Measurements from ENCODE around the gene BNIP5. TPM values are rescaled to one million over a fixed set of nuclear protein-coding genes. Genes with fewer than 3 reads are reported as not detected.
A peak's percentile ranks its signal among the peaks of the same experiment; 100 is the strongest.

Gene BNIP5
- polyA plus RNA-seq, 10 donors: 0.04 to 0.24 (median 0.11) TPM

DNA sequence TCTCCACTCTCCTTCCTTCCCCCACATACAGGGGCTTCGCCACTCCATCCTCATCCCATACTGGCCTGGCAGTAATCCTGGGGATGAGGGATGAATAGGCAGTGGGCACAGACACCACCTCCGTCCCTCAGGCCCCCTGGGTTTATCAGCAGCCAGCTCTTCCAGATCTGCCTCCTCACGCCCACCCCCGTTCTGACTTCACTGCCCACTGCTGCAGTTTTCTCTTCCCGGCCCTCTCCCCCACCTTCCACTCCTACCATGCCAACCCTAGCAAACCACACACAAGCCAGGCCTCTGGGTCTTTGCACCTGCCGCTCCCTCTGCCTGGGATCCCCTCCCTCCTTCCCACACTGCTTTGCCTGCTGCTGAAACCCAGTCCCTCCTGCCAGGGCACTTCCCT is 44.5 kb downstream of the BNIP5 start:
- no peak for DNase-seq

DNA sequence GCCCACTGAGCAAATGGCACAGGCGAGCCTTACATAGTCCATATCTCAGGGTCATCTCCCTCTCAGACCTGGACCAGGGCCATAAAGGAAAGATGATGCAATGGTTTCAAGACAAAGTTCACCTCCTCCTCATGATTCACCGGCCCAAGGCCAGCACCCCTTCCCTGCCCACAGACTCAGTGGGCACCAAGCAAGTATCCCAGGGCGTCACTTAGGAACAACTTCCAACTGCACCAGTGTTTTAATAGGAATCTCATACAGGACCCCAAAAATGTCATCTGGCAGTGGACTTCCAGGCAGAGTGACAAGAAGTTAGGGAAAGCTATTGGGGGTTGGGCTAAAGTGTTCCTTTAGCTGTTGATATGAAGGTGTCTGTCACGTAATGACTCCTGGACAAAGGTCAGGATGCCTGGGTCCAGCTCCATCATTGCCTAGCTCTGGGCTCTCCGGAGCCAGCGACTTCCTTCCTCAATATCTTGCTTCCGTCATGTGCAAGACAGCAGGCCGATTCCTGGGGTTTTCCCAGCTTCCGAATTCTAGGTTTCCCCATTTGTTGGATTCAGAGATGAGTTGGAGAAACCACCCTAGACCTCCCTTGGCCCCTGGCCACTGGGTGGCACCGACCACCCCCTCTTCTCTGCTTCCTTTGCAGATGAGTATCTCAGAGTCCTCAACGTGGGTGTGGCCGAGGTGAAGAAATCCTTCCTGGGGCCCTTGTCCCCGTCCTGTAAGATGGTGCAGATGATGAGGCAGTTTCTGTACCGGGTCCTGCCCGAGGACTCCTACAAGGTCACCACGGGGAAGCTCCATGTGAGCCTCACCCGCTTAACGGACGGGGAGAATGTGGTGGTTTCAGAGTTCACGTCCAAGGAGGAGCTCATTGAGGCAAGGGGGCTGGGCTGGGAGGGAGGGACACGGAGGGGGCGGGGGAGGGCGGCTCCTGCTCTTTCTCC is 45.7 kb downstream of the BNIP5 start:
- no peak for DNase-seq

DNA sequence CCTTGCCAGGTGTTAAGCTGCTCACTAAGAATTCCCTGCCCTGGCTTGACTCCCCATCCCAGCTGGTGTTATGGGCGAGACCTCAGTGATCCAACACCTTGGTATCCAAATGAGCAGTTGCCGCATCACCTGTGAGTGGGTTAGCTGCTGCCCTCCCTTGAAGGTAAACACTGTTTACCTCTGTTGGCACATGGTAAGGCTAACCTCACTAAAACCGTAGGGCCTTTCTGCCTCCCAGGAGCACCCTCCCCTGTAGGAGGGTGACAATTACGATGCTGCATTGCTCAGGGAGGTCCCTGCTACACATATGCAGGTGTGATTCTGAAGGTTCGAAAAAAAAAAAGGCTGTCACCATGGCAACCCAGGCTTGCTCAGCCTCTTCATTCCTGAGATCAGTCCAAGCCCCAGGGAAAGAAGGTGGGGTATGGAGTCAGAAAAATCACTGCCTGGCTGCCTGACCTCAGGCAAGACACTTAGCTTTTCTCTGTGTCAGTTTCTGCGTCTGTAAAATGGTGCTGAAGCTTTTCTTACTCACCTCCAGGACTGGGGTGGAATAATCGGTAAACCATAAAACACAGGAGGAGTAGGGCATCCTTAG is 47.3 kb downstream of the BNIP5 start:
- no peak for DNase-seq

DNA sequence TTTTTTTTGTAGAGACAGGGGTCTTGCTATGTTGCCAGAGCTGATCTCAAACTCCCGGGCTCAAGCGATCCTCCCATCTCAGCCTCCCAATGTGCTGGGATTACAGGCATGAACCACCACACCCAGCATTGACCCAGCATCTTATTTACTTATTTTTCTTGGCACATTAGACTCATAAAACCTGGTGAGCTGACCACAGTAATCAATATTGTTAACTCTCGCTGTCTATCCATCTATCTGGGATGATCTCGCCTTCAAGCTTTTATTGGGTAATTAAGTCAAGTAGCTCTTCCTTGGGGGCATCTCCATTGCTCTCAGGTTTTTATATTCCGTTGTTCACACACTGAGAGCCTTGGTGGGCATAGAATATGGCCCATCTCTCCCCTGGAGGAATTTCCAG is 49.8 kb downstream of the BNIP5 start:
- no peak for DNase-seq

DNA sequence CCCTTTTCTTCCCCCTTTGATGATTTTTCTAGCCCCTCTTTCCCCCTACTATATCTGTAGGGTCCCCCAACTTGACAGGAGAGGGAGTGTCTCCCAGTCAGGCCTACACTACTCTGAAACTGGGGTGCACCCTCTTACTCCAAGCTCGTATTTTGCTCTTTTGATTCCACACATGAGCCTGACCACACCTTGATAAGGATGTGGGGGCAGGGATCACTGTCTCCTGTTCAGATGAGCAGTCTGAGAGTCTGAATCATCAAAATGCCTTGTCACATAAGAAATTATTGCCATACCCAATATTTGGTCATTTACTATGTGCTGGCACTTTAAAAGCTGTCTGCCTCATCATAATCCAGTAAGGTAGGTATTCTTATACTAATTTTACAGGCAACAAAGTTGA is 50.9 kb downstream of the BNIP5 start:
- no peak for DNase-seq

DNA sequence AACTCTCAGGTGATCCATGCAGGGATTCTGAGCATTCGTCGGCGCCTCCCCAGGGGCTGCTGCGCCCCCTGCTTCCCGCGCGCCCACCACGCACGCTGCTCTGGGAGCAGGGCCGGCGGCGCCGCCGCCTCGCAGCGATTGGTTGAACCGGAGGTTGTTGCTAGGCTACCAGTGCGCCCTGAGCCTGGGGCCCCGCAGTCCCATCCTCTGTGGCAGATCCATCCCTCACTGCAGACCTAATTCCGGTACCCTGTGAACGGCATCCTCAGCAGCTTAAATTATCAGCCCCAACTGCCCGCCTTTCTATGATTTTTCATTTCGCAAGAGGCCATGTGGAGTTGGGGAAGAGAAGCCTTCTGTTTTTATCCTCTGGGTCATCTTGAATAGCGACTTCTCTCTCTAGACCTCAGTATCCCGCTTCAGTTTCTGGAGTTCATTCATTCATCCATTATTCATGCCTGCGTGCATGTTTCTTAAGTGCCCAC is 51.5 kb downstream of the BNIP5 start:
- DNase-seq: no peak

DNA sequence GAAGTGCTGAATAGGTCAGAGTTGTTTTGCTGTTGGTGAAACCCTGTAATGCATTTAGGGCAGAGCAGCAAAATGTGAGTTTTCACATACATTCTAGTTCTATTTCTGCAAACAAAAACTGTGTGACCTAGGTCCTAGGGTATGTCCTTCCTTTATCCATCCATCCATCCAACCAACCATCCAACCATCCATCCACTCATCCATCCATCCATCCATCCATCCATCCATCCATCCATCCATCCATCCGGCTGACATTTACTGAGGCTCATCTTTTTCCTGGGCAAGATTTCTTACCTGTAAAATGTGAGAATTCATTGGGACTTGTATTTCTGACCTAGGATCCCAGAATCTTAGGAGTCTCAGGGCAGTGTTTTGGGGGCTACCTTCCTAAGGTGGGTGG is 52.3 kb downstream of the BNIP5 start:
- DNase-seq: no peak

DNA sequence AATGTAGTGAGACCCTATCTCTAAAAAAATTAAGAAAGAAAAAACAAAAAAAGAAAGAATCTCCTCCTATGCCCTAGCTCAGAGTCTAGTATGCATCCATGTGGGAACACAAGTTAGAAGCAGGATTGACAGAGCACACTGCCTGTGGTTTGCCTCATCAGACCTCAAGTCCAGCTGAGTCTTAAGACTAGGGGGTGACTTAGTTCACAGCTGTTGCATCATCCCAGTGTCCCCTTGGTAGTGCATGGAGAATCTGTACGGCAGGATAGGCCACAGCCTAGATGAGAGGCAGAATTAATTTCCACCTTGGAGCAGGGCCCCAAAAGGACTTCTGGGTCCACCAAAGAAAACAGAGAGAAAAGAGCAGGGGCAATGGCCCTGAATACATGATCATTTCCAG is 53.1 kb downstream of the BNIP5 start:
- DNase-seq: no peak

DNA sequence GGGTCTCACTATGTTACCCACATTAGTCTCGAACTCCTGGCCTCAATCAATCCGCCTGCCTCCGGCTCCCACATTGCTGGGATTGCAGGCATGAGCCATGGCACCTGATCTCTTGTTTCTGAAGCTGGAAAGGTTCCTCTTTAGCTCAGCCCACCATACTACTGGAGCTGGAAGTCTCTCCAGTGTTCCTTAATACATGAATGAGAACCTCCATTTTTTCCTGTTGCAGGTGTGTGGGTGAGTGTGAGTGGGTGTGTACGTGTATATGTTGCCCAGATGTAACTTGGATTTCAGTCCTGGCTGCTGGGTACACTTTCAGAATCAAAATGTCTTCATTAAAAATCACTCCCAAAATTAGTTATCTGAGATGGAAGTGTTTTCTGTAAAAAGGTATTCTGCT is 55.7 kb downstream of the BNIP5 start:
- no peak for DNase-seq

DNA sequence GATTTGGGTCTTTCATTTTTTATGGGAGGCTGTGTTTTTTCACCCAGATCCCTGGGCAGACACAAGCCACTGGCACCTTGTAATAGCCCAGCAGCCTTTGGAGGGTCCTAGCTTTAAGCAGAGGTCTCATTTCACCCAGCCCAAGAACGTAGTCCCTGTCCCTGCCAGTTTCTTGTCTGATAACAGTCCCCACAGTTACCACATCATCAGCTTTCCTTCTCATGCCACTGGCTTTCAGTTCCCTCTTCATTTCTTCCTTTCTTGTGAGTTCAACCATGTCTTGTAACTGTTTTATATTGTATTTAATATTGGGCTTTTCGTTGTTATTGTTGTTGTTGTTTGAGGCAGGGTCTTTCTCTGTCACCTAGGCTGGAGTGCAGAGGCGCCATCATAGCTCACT is 56.2 kb downstream of the BNIP5 start:
- DNase-seq: no peak

DNA sequence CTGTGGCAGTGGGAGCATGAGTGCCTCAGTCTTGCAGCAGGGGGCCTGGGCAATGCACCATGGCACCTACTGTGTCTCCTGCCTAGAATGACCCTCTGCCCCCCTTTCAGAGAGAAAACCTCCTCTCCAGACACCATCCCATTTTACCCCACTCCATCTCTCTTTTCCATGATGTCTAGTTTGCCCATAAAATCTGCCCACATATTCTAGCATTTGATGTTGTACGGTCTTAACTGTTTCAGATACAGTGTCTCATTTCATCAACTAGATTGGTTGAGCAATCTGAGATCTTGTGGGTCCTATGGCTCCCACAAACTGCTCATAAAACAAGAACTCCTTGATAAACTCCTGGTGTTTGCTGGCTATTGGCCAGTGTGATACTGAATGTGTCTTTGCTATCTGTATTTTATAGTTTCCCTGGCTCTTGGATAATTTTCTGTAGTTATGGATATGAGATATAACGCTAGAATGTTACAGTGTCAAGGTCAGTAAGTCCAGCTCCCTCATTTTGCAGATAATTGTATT is 58.7 kb downstream of the BNIP5 start:
- no peak for DNase-seq

DNA sequence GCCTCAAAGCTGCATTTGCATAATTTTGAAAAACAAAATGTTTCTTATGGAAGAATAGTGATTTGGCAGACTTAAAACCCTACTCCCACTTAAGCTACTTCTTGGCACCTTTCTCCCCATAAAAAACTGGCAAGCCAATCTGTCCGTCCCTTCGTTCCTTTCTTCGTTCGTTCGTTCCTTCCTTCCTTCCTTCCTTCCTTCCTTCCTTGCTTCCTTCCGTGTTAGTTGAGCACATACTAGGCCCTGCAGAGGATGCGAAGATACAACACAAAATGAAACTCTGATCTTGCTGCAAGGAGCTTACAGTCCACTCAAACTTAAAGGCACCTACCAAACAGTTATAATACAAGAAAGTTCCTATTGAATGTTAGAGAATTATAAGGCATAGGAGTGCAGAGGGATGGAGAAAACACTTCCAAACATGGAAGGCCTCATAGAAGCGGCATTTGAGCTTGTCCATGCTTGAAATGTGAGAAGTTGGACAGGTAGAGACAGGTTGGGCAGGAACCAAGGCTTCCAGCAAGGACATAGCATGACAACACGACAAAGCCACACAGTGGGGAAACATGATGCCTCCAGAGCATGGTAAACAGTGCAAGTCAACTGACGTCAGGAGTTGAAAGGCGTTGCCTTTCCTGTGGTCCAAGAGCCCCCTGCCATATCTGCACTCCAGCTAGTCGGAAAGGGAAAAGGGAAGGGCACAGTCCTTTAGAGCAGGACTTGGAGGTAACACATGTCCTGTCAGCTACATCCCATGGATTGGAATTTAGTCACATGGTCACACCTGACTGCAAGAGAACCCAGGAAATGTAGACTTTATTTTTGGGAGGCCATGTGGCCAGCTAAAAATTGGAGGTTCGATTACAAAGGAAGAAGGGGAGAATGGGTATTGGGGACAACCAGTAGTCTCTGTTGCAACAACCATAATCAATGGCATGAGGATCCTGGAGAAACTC is 59.8 kb downstream of the BNIP5 start:
- no peak for DNase-seq

DNA sequence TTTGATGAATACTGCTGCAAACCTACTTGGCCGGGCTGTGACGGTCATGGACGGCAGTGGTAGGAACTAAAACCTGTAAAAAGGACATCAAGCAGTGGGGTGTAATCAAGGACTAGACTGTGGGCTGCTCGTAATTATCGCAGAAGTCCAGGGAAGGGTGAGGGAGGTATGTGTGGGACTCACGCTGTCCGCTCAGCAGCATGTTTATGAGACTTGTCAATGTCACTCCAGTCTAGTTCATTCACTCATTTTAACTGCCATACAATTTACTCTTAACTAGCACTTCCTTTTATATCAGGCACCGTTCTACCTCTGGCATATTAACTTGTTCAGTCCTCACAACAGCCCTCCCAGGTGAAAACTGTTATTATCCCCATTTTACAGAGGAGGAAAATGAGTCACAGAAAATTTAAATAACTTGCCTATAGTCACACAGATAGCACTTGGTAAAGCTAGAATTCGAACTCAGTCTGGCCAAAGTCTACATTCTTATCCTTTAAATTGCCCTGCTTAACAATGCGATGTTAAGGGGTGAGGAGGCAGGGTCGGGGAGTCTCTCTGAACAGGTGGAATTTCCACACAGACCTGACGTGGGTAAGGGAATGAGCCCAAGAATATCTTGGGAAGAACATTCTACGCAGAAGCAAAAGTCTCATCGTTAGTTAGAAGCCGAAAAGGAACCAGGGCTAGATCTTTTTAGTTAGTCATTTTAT is 62.7 kb downstream of the BNIP5 start:
- no peak for DNase-seq

DNA sequence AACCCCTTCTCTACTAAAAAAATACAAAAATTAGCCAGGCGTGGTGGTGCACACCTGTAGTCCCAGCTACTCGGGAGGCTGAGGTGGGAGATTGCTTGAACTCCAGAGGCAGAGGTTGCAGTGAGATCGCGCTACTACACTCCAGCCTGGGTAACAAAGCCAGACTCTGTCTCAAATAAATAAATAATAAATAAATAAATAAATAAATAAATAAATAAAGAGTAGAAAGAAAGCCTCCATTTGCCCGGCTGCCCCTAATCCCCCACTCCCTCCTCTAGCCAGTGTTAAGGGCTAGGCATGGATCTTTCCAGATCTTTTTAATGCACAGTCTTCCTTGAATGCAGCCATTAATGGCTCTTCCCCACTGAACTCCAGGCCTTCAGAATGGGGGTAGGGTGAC is 63.6 kb downstream of the BNIP5 start:
- DNase-seq: no peak

DNA sequence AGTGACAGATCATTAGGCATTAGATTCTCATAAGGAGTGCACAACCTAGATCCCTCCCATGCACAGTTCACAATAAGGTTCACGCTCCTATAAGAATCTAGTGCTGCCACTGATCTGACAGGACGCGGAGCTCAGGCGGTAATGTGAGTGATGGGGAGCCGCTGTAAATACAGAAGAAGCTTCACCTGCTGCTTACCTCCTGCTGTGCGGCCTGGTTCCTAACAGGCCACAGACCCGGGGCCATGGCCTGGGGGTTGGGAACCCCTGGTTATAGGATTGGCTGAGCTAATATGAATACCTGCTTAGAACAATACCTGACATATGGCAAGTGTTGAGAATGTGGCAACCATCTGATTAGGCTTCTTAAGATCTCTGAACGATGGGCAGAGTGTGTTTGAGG is 64.5 kb downstream of the BNIP5 start:
- no peak for DNase-seq

DNA sequence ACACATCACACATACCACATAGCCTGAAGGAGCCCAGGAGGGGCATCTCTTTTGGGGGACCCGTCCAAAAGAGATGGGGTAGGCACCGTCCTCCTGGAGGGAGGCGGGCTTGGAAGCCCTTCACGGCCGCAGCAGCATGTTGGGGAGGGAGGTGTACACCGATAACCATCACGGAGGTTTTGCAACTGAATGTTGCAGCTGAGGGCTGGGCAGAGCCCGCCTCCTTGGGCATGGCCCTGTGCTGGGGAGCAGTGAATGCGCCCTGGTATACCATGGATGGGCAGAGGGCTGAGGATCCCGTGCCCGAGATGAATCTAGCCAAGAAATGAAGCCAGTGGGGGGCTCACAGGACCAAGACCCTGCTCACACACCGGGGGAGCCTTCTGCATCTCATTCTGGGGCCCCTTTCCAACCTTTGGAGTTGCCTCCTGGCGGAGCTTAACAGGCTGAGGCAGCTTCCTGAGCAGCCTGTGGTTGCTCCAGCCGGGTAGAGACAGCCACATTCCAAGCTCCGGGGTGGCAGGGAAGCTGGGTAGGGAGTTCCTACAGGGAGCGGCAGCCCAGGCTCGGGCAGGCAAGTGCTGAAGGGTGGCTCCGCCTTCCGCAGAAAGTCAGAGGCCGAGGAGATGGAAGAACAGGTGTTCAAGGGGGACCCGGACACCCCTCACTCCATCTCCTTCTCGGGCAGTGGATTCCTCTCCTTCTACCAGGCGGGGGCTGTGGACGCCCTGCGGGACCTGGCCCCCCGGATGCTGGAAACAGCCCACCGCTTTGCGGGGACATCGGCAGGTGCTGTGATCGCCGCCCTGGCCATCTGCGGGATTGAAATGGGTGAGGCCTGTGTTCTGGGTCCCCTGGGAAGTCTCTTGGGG is 66.6 kb downstream of the BNIP5 start, which contains the start of gene PNPLA1:
Gene PNPLA1 (plus strand): TSS at position 227 of the 872 bp plus-strand sequence. CDS start 400 bp downstream, at position 627.
- DNase-seq: no peak

DNA sequence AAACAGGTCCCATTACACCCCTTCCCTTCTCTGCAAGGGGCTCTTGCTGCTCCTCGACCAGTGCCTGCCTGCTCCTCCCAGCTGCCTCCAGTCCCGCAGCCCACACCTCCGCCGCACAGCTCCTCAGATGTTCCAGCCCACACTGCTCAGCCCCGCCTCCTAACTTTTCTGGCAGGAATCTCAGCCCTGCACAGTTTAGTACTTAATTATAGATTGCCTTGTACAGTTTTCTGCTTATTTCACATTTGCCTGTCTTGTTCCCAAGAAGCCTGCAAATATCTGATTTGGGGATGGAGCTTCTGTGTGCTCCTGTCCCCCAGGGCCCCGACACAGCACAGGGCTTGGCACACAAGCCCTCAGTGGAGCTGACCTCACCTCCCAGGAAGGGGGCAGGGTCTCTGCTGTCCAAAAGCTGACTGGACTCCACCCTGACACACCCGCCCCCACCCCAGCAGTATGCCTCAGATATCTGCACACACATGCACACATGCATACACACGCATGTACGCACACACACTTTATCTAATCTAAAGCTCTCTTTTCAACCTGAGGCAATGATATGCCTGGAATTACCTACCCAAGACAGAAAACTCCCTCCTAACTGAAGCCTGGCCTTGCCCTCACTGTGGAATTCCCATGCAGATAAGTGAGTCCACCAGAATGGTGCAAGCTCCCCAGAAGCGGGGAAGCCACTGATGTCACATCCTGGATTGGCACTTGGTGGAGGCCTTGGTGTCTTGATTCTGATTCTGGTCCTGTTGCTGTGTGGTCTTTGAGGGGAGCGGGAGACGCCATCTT is 68.0 kb downstream of the BNIP5 start:
- DNase-seq: peak in 1 of 3 donors; percentile 31

DNA sequence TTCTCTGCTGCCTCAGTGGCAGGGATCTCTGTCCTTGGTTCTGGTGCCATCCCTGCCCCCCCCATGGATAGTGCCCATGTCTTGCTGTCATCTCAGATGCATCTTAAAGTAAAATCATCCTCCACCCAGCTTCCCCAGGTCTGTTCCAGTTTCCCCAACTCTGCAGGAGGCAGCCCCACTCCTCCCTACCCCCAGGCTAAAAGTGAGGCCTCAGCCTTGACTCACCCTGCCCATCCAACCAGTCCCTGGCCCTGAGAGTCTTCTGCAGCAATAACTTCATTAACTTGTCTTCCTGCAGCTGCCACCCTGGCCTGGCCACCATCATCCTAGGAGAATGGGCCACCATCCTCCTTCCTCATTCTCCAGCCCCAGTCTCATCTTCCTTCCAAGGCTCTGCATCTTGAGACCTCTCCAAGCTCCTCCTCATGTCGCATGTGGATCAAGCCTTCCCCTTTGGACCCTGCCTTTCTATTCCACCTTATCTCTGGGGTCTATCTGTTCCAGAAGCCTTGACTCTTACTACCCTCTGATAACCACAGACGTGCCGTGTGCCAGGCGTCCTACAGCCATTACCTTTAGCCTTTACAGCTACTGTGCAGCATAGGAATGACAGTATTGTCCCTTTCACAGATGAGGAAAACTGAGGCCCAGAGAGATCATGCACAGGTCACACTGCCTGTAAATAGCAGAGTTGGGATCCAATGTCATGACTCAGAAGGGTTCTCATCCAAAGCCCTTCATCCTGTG is 68.8 kb downstream of the BNIP5 start:
- DNase-seq: no peak

Measured in muscle of back (tissue), 11 donors.